Measurements from ENCODE around the gene GOLGA8R. TPM values are rescaled to one million over a fixed set of nuclear protein-coding genes. Genes with fewer than 3 reads are reported as not detected.
"Not testable (repeated sequence)": the region's sequence is repeated elsewhere in the genome, so short reads cannot be mapped to it uniquely, and the experiment has no call there.

GOLGA8R gene
- total RNA-seq, 1 donor from 2014 or later = 3.2 TPM

DNA sequence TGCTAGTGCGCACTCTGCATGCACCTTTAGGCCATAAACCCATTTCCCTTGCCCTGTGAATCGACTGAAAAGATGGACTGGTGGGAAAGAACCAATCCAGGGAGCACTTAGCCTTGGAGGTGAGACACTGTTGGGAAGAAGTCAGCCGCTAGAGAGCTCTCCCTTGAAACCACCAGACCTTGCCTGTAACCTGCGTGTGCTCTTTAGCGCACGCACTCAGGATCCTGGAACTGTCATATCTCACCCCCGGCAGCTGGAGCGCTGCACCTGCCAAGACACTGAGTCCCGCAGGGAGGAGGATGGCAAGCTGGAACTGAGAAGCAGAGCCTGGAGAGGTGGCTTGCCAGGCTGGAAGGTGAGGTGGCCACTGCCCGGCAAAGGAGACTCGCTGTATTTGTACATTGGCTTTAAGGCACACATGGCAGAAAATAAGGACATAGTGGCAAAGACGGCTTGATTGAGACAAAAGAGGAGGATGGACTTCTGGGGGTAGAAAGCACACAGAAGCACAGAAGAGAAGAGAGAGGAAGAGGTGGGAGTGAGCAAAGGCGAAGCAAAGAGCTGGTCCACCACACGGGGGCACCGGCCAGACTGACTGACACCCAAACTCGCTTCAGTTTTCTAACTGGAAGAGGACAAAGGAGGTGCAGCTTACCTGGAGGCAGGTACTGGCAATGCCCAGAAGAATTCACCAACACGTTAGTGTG lies 37.5 kb downstream of the GOLGA8R start:
- H3K4me3 ChIP-seq; H3K9me3 ChIP-seq; H3K27ac ChIP-seq; intact Hi-C loops (cut with DNase I); DNase-seq (ENCODE audit: extremely low spot score in 2 of 2); H3K4me1 ChIP-seq; H3K27me3 ChIP-seq; H3K36me3 ChIP-seq: not testable (repeated sequence)

DNA sequence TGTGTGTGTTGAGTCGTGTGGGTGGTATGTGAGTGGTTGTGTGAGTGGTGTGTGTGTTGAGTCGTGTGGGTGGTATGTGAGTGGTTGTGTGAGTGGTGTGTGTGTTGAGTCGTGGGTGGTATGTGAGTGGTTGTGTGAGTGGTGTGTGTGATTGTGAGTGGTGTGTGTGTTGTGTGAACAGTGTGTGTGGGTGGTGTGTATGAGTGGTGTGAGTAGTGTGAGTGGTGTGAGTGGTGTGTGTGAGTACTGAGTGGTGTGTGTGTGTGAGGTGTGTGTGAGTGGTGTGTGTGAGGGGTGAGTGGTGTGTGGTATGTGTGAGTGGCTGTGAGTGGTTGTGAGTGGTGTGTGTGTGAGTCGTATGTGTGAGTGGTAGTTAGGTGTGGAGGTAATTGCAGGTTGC lies 38.2 kb downstream of the GOLGA8R start:
- H3K4me1 ChIP-seq; H3K4me3 ChIP-seq; H3K36me3 ChIP-seq; H3K27me3 ChIP-seq; intact Hi-C loops (cut with DNase I); H3K27ac ChIP-seq; H3K9me3 ChIP-seq: not testable (repeated sequence)
- peak; percentile 60 to 61 for DNase-seq (ENCODE audit: extremely low spot score in 2 of 2)

DNA sequence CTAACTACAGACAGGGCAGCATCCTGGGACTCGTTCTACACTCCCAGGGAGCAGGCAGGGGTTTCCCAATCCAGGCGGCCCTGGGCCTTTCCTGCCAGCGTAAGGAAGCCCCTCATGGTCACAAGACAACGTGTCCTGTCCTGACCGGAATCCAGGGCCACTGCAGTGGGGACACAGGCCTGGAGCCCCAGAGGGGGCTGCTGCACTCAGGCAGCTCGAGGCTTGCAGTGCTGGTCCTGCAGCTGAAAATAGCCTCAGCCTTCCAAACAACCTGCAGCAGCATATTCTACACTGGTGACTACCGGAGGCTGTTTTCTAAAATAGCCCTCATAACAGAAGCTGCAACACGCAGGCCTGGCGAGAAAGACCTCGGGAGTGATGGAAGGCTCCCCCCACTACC lies 39.2 kb downstream of the GOLGA8R start:
- H3K36me3 ChIP-seq; DNase-seq (ENCODE audit: extremely low spot score in 2 of 2); H3K9me3 ChIP-seq; H3K27me3 ChIP-seq; intact Hi-C loops (cut with DNase I); H3K4me1 ChIP-seq; H3K27ac ChIP-seq; H3K4me3 ChIP-seq: not testable (repeated sequence)

DNA sequence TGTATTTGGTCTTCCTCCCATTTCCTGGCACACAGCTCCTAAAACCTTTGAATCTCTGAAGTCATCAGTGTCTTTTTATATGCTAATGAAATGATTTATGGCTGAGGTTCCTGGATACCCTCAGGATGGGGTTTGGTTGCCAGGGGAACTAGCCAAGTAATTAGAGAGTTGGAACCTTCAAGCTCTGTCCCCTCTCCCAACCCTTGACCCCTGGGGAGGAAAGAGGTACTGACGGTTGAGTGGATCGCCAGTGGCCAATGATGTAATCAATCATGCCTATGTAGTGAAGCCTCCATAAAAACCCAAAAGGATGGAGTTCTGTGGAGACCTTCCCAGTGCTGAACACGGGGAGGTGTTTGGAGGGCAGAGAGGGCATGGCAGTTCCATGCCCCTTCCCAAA lies 45.8 kb downstream of the GOLGA8R start:
- H3K27ac ChIP-seq; H3K4me3 ChIP-seq; H3K4me1 ChIP-seq; H3K36me3 ChIP-seq; H3K9me3 ChIP-seq; intact Hi-C loops (cut with DNase I); DNase-seq (ENCODE audit: extremely low spot score in 2 of 2); H3K27me3 ChIP-seq: not testable (repeated sequence)

DNA sequence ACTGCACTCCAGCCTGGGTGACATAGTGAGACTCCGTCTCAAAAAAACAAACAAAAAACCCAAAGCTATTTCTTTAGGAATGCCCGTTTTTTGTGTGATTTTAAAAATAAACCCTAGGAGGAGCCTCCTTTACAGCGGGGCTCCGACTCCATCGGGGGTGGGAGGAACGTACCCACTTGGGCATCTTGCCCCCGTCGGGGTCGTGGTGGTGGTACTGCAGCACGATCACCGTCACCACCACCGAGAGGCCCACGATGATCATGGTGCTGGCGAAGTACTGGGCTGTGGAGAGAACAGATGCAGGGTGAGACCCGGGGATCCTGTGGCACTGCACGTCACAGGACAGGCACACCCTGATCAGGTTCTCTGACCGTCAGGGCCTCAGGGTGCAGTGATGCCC lies 46.8 kb downstream of the GOLGA8R start:
- H3K9me3 ChIP-seq; H3K27ac ChIP-seq; H3K27me3 ChIP-seq; H3K4me3 ChIP-seq; H3K36me3 ChIP-seq; intact Hi-C loops (cut with DNase I); H3K4me1 ChIP-seq: not testable (repeated sequence)
- peak in 1 of 2 donors; percentile 20 for DNase-seq (ENCODE audit: extremely low spot score in 2 of 2)

DNA sequence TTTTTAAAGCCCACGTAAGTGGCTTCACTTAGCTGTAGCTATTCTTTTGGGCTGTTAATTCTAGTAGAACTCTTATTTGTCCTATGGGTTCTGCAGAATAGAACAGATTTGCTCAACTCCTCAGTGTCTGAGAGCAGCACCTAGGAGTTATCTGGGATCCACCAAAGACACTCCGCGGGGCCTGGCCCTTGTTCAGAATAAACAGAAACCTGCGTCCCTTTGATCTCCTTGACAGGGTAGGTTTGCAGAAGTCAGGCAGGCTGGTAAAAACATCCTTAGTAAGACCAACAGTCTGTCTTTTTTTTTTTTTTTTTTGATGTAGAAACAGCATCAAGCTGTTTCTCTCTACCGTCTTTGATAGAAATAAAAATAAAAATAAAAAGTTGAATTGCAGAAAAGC lies 52.7 kb downstream of the GOLGA8R start:
- H3K36me3 ChIP-seq; DNase-seq (ENCODE audit: extremely low spot score in 2 of 2); H3K4me3 ChIP-seq; H3K27me3 ChIP-seq; H3K9me3 ChIP-seq; intact Hi-C loops (cut with DNase I); H3K4me1 ChIP-seq; H3K27ac ChIP-seq: not testable (repeated sequence)

DNA sequence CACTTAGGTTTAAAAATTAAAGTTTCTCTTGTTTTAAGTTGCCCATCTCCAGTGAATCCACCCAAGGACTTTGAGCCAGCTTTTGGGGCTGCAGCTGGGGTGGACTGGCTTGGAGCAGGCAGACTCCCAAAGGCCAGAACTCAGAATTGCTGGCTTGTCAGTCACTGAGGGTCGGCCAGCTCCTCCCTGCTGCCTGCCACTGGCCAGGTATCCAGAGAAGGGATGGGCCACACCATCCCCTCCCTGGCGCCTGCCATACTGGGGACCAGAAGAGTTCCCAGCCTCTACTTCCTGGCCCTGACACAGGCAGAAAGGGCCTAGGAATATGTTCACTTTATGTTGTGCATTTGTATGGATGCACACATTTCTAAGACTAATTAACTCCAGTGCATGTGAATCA lies 53.1 kb downstream of the GOLGA8R start:
- H3K9me3 ChIP-seq; intact Hi-C loops (cut with DNase I); H3K27ac ChIP-seq; H3K36me3 ChIP-seq; H3K4me3 ChIP-seq; DNase-seq (ENCODE audit: extremely low spot score in 2 of 2); H3K4me1 ChIP-seq; H3K27me3 ChIP-seq: not testable (repeated sequence)

DNA sequence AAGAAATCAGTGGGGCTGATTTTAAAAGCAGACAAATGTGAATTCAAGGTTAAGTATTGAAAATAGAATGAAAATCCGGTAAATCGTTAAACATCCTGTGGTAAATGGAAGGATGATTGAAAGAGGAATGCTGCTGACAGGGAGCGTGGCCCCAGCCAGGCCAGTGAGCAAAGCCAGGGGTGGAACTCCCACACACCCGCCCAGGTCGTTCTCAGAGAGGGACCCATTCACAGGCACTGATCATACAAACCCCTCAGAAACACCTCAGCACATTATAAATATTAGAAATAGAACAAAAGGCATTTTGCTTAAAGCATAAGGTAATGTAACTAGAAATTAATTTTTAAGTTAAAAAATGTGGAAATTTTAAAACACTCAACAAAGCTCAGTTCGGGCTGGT lies 59.0 kb downstream of the GOLGA8R start:
- H3K27me3 ChIP-seq; DNase-seq (ENCODE audit: extremely low spot score in 2 of 2); H3K36me3 ChIP-seq; H3K4me1 ChIP-seq; H3K9me3 ChIP-seq; H3K27ac ChIP-seq; intact Hi-C loops (cut with DNase I); H3K4me3 ChIP-seq: not testable (repeated sequence)

Small RNA genes lying within 50 kb of the gene (small RNA-seq; reads per million reads assigned to genes)
- not detected for gene AC019322.2
- not detected for gene RF00019
- gene RF00096 = not detected
- not detected for gene RN7SL196P

Other genes starting within 250 kb of the GOLGA8R start
- gene CHRFAM7A, start 20.7 kb downstream of the GOLGA8R start, total RNA-seq = not detected
- 2.7 TPM for gene GOLGA8Q, start 137.8 kb upstream of the GOLGA8R start, total RNA-seq
- gene GOLGA8H, start 189.8 kb upstream of the GOLGA8R start, total RNA-seq = not detected